C4-2B (cell line): ENCODE measurements around the gene GCK.

Experiments used
- H3K27ac ChIP-seq: fragments of 450-650 bp; 2 replicates; pipeline ENCODE4 v1.5.1; 2017
- CTCF ChIP-seq: fragments of 450-650 bp; conservative IDR thresholded peaks from 2 replicates; pipeline ENCODE4 v1.5.1; 2017; ENCODE audit warnings: mild to moderate bottlenecking
- ZFX ChIP-seq: fragments of 450-650 bp; IDR thresholded peaks from 2 replicates; pipeline ENCODE4 v1.6.1; 2017

Gene GCK

DNA sequence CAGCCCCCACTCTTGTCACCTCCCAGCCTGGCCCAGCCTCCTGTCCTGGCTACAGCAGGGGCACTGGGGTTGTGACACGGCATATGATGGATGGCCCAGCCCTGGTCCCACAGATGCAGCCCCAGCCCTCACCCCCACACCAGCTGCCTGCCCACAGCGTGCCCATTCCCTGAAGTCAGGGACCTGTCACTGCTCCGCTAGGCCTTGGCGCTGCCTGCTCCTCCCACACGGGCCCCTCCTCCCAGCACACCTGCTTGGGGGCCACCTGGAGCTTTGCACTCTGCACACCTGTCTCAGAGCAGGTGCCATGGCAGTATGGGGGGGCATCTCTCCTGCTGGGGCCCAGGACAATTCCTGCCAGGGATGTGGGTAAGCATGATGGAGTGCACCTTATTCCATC, 3.5 kb downstream of the GCK start:
- no peak for TF ChIP-seq ZFX
- no peak for TF ChIP-seq CTCF
- H3K27ac ChIP-seq = no peak overlapping the region

GRCh38 chr7:44184873-44185446, 4.3 kb downstream of the GCK start:
- TF ChIP-seq ZFX (no peak), CTCF (no peak)
- H3K27ac ChIP-seq = no peak overlapping the region

DNA sequence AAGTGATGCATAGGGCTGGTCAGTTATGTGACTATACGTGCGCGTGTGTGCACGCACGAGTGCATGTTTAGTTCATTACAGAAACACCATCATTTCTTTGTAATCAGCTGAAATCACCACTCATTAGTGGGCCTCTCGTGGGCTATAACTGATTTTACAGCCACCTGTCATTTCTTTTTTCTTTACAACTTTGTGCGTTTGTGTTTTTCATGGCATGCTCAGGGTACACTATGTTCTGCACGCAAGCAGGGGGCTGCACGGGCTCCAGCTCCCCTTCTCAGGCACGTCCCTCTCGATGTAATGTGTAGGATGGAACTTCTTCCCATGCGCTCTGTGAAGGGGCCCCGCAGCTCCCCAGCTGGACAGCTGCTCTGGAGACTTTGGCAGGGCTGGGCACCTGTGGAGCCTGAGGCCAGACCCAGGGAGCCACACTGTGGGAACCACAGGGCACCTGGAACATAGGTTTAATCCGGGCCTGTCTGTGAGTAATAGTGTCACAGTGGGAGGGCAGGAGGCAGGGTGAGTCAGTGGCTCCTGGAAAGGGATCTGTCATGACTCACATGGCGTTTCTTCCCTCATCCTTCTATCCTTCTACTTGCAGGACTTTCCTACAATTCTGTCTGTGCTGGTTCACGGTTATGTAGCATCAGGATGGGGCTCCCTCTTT, 4.9 kb downstream of the GCK start:
- no peak overlapping the region for H3K27ac ChIP-seq

GRCh38 chr7:44183386-44183785, 5.9 kb downstream of the GCK start:
- no peak overlapping the region for H3K27ac ChIP-seq
- no peak for TF ChIP-seq ZFX
- no peak for TF ChIP-seq CTCF

More for the DNA sequence above, 4.9 kb downstream of the GCK start:
- no peak for TF ChIP-seq CTCF
- no peak for TF ChIP-seq ZFX

- TF ChIP-seq CTCF (no peak), ZFX (no peak)
- no peak overlapping the region for H3K27ac ChIP-seq
Measured at GRCh38 chr7:44182827-44183226, 6.4 kb downstream of the GCK start.

- no peak for TF ChIP-seq CTCF
- no peak for TF ChIP-seq ZFX
Measured at GRCh38 chr7:44180631-44181030, 8.6 kb downstream of the GCK start.

GRCh38 chr7:44177570-44178131, 11.6 kb downstream of the GCK start:
- no peak overlapping the region for H3K27ac ChIP-seq
- TF ChIP-seq ZFX (no peak), CTCF (no peak)

More at GRCh38 chr7:44180631-44181030, 8.6 kb downstream of the GCK start:
- no peak overlapping the region for H3K27ac ChIP-seq
